NCI-H187 (cell line): ENCODE data around the gene EEF2K.
"Not testable (repeated sequence)": the region's sequence is repeated elsewhere in the genome, so short reads cannot be mapped to it uniquely, and the experiment has no call there.

Experiments used
- DNase-seq, 2 experiments: peaks; one replicate each; lab custom pipeline; 2025; lab: John Stamatoyannopoulos, UW

Gene EEF2K

GRCh38 chr16:22296225-22297113 is 90.4 kb downstream of the EEF2K start:
- DNase-seq, result no peak

- DNase-seq, result peak; percentile 92
Measured at GRCh38 chr16:22297114-22297870, 91.2 kb downstream of the EEF2K start, which contains the start of gene POLR3E. TSS of gene POLR3E (plus strand) at chr16:22297409. CDS start at chr16:22302969, 5,560 bp downstream.

GRCh38 chr16:22297871-22298733 is 92.0 kb downstream of the EEF2K start:
- DNase-seq, result peak in 1 of 2 experiments; percentile 10

- no peak for DNase-seq
Measured at GRCh38 chr16:22299036-22299435, 93.0 kb downstream of the EEF2K start.

GRCh38 chr16:22300427-22301071 is 94.5 kb downstream of the EEF2K start:
- DNase-seq, result no peak

GRCh38 chr16:22301423-22301822 is 95.3 kb downstream of the EEF2K start:
- DNase-seq, result not testable (repeated sequence)

- no peak for DNase-seq
Measured at GRCh38 chr16:22302776-22303363, 96.8 kb downstream of the EEF2K start.

GRCh38 chr16:22304411-22304810 is 98.3 kb downstream of the EEF2K start:
- DNase-seq, result no peak

- DNase-seq, result no peak
Measured at GRCh38 chr16:22306788-22307187, 100.7 kb downstream of the EEF2K start.

- no peak for DNase-seq
Measured at GRCh38 chr16:22307838-22308237, 101.8 kb downstream of the EEF2K start.

- no peak for DNase-seq
Measured at GRCh38 chr16:22308824-22309520, 102.9 kb downstream of the EEF2K start.

- DNase-seq, result no peak
Measured at GRCh38 chr16:22311520-22311919, 105.4 kb downstream of the EEF2K start.

GRCh38 chr16:22312897-22313781 is 107.1 kb downstream of the EEF2K start:
- no peak for DNase-seq

GRCh38 chr16:22313876-22314470 is 107.9 kb downstream of the EEF2K start:
- DNase-seq, result no peak

- no peak for DNase-seq
Measured at GRCh38 chr16:22314661-22315626, 108.9 kb downstream of the EEF2K start.

- no peak for DNase-seq
Measured at GRCh38 chr16:22315979-22316378, 109.9 kb downstream of the EEF2K start.

- no peak for DNase-seq
Measured at GRCh38 chr16:22316411-22316811, 110.3 kb downstream of the EEF2K start.

GRCh38 chr16:22317001-22317530 is 111.0 kb downstream of the EEF2K start:
- no peak for DNase-seq
